H54 (cell line): ENCODE measurements around the gene ABCE1.

ENCODE experiments used
- DNase-seq: peaks from one replicate; pipeline ENCODE4 v3.0.0; 2011; ENCODE audit warnings: low spot score, mixed read lengths; ENCODE audit not compliant: insufficient read length
- FAIRE-seq: peaks from 3 replicates; lab custom pipeline; 2011; peaks lifted over from hg19 to GRCh38; lab: Jason Lieb, UNC
- POLR2A ChIP-seq: IDR thresholded peaks from 2 replicates; pipeline ENCODE4 v1.6.1; 2011; ENCODE audit warnings: low read depth, mild to moderate bottlenecking, low read length

ABCE1 gene

DNA sequence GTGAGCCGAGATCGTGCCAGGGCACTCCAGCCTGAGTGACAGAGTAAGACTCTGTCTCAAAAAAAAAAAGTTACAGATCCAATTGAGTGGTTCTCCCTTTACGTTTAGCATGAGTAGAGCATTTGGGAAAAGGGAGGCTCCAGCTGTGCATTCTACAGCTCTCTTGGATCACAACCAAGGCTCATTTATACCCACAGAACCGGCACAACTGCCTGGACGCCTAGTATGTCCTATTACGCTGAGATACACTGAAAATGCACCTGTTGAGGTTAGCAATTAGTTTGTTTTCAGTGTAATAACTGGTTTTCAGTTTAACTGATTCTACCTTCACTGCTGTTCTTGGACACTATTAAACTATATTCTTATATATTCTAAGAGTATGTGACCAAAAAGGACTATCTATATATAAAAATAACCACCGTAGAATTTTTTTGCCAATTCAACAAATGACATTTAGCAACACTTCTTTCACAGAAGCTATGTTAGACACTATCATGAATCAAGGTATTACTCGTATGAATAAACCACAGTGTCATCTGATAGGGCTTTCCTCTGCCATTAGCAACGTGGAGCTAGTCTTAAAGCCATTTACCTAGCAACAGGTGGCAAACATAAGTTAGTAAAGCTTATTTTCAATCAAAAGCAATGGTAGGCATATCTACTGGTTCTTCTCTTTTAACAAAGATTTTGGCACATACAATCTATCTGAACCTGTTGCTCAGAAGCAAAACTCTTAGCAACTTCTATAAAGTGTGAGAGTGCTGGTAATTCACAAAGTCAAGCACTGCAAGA lies 78.7 kb downstream of the ABCE1 start:
- FAIRE-seq (no peak), DNase-seq (no peak)
- no peak for TF ChIP-seq POLR2A

DNA sequence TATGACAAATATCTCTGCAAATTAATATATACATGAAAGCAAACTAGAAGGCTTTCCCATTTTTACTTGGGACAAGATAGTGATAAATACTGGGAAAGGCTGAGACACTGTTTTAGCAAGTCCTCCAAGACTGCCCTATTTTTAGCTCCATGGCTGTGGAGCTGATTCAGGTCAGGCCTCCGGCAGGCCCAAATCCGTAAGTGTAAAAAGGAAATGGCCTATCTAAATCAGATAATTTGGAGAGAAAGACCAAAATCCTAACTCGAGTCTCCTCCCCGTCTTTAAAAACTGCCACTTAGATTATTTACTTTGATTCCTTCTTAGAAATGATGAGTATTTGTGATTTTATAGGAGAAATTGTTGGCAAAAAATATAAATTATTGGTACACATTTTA lies 79.4 kb downstream of the ABCE1 start:
- DNase-seq, result no peak
- no peak for TF ChIP-seq POLR2A
- FAIRE-seq, result no peak

DNA sequence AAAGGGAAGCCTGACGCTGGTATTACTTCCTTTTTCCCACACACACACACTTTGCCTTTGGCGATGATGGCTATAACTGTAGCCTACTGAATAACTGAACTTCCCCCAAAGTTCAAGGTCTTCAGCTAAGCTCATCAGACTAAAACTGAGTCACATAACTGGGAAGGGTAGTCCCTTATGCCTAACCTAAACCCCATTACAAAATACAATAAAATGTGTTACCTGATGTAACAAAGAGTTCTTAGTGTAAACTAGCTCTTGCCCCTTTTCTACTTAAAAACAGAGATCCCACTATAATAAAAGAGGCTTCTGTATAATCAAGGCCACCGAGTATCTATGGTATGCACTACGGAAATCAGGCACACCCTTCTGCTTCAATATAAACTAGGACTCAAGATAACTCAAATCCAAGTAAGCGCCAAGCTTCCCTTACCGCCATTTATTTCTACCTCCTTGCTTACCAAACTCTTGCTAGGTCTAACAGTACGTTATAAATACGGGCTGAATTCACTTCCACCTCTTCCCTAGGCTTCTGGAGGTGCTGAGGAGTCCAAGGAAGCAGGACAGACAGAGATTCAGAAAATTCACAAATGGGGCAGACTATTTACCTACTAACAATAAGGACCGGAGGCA lies 79.9 kb downstream of the ABCE1 start:
- FAIRE-seq (no peak), DNase-seq (no peak)
- no peak for TF ChIP-seq POLR2A

DNA sequence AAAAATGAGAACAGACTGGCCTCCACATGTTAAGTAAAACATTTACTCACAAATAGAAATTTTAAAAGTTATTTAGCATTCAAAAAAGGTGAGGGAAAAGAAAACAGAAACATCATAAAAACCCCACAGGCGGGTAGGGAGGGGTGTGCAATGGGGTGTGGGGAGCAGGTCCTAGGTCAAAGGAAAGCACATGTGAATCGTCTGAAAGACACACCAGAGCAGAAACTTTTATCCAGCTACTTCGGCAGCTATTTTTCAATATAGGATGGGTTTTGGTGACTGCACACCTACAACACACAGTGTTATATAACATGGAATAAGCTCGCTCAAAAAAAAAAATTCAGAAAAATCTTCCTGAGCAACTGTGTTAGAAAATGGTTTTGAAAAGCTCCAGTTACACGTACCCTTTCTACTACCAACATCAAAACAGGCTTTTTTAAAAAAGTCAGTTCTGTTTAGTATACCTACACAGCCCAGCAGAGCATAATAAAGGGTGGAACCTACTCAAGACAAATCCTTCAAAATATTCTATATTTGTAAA lies 80.7 kb downstream of the ABCE1 start:
- no peak for TF ChIP-seq POLR2A
- no peak for DNase-seq
- FAIRE-seq, result no peak
